Heart left ventricle (tissue), 16 donors: Measurements from ENCODE around the gene SLC43A1. TPM values are rescaled to one million over a fixed set of nuclear protein-coding genes. Genes with fewer than 3 reads are reported as not detected.

Source experiments
- ATAC-seq, 4 donors: fragments of 200-7000 bp; cut with Tn5 transposase; one replicate each; pipeline ENCODE4 v1.9.1; 2020 to 2022; ENCODE audit warnings: moderate library complexity in 4 of 4, mild to moderate bottlenecking in 3 of 4, moderate number of reproducible peaks in 1 of 4
- DNase-seq, 5 donors: peaks; one replicate each; pipeline ENCODE4 v3.0.0-alpha.2; 2020
- H3K27ac ChIP-seq, 12 donors: fragments of 200-600 bp; sonication (generic) in 4 of 12; one replicate each; pipeline versions ENCODE4 v1.5.0 to v1.8.0; 2016 to 2022; ENCODE audit warnings: mild to moderate bottlenecking in 2 of 12
- H3K27me3 ChIP-seq, 9 donors: fragments of 200-600 bp; sonication (generic) in 2 of 9; one replicate each; pipeline versions ENCODE4 v1.5.1 to v1.8.0; 2016 to 2022; ENCODE audit warnings: mild to moderate bottlenecking in 3 of 9
- H3K36me3 ChIP-seq, 9 donors: fragments of 200-600 bp; sonication (generic) in 2 of 9; one replicate each; pipeline versions ENCODE4 v1.5.0 to v1.8.0; 2018 to 2022; ENCODE audit warnings: mild to moderate bottlenecking in 2 of 9
- H3K4me1 ChIP-seq, 12 donors: fragments of 200-600 bp; sonication (generic) in 4 of 12; one replicate each; pipeline versions ENCODE4 v1.5.0 to v1.8.0; 2016 to 2022; ENCODE audit warnings: mild to moderate bottlenecking in 3 of 12
- H3K4me3 ChIP-seq, 12 donors: fragments of 200-600 bp; sonication (generic) in 4 of 12; one replicate each; pipeline versions ENCODE4 v1.5.0 to v1.8.0; 2017 to 2022; ENCODE audit warnings: mild to moderate bottlenecking in 9 of 12, moderate library complexity in 4 of 12
- H3K9me3 ChIP-seq, 12 donors: fragments of 200-600 bp; sonication (generic) in 4 of 12; one replicate each; pipeline versions ENCODE4 v1.5.0 to v1.8.0; 2016 to 2022; ENCODE audit warnings: mild to moderate bottlenecking in 1 of 12
- CTCF ChIP-seq, 12 donors: fragments of 200-600 bp; sonication (generic) in 4 of 12; IDR thresholded peaks; one replicate each; pipeline versions ENCODE4 v1.5.0 to v1.8.0; 2018 to 2022; ENCODE audit warnings: antibody characterized with exemption in 12 of 12, mild to moderate bottlenecking in 5 of 12
- POLR2A ChIP-seq, 2 donors: fragments of 450-650 bp; IDR thresholded peaks; one replicate each; pipeline ENCODE4 v1.6.1; 2017; ENCODE audit warnings: antibody characterized with exemption in 2 of 2, mild to moderate bottlenecking in 2 of 2, moderate library complexity in 2 of 2
- WGBS, 4 donors: extraction: QIAGEN DNeasy Blood & Tissue Kit in 2 of 4; methylation state at CpG; one replicate each; pipeline versions ENCODE4 v1.1.5 to v1.1.7; 2013 to 2018; 5-methylcytosine and 5-hydroxymethylcytosine counted together
- intact Hi-C, 10 donors: fragments of 100-400 bp; cut with DNase I; formaldehyde crosslinking; loops; one replicate each; pipeline versions ENCODE4 v1.11.1 to v1.14.2; 2022
- polyA plus RNA-seq, 2 donors: library from polyadenylated mRNA; stranded (reverse); fragments of 200-250 nt; gene quantifications; one replicate each; pipeline ENCODE4 v1.2.3, GENCODE V29; 2013
- total RNA-seq, 9 donors: library from RNA; depleted of rRNA in 2 of 9; stranded (reverse); fragments of >200 nt in 2 of 9; fragmentation: NEBNext Ultra II Directional in 3 of 9; extraction: Animal tissue kit (Norgen Biotek cat#: 25700) in 3 of 9; gene quantifications; one replicate each; pipeline versions ENCODE4 v1.1.0 to v1.2.4, GENCODE V29; 2016 to 2023
- donor health status: ischemic (EF 13 %, LVEDD 7.1; RV severe dilation, severe dysfunction).
- donor health status: healthy with polysubstance abuse.
- donor health status: DM: no; HTN: yes; CAD: no.
- donor health status: DM: no; HTN: no; CAD: no.
- donor health status: ischemic (EF 25% LVEDD 6.9; RV normal size, moderate dysfunction).
- donor health status: ischemic (EF 25% LVEDD 5.7; RV mildly dilated, moderate dysfunction).
- donor health status: healthy.
- donor health status: DM: yes; HTN: yes; CAD: no.
- donor health status: ischemic (EF 35%, LVEDD 5.7; RV mildly dilated, moderate dysfunction).
- donor health status: nonischemic (EF 11% LVEDD 7.7; RV severe dilation, severe dysfunction).
- donor health status: DM: yes; HTN: yes; CAD: no.
- donor health status: PGD.
- donor health status: ischemic (EF 29% LVEDD 5.4; RV normal size, mild dysfunction).
- donor health status: nonischemic (EF 23%, LVEDD 6.1; RV moderate dilation, normal function).

Gene SLC43A1
- total and polyA plus RNA-seq, 11 donors: 2.7 to 12.3 (median 5.8) TPM

- peaks cover 3 to 35% (median 22%) of the 10 kb centered on the region in 12 donors for H3K4me1 ChIP-seq
- H3K36me3 ChIP-seq: peaks cover 0 to 18% (median 12%) of the 10 kb centered on the region in 9 donors
- intact Hi-C loops: loop anchor here in 9 of 10 donors (2.0 to 10.0 kb wide), 4 partner anchors 22 to 136 kb away; no protein-coding TSS in a partner anchor
- H3K27me3 ChIP-seq: peaks cover 0 to 36% (median 13%) of the 10 kb centered on the region in 9 donors
- DNase-seq (peak; percentile 58 to 81 (median 62)), ATAC-seq (peak; percentile 17 to 54 (median 36))
- peak; percentile 53 to 82 (median 68) for TF ChIP-seq CTCF (IDR thresholded peaks at IDR 0.05)
- TF ChIP-seq POLR2A (IDR thresholded peaks at IDR 0.05): no peak
- no peaks in the 10 kb centered on the region for H3K9me3 ChIP-seq
- no peak overlapping the region for H3K27ac ChIP-seq
- no peak overlapping the region for H3K4me3 ChIP-seq
- 25 to 41% (median 33%) methylated on average over 9 of the region's 9 CpGs for WGBS, 4 donors
Measured at GRCh38 chr11:57480409-57481137, 34.9 kb downstream of the SLC43A1 start.

DNA sequence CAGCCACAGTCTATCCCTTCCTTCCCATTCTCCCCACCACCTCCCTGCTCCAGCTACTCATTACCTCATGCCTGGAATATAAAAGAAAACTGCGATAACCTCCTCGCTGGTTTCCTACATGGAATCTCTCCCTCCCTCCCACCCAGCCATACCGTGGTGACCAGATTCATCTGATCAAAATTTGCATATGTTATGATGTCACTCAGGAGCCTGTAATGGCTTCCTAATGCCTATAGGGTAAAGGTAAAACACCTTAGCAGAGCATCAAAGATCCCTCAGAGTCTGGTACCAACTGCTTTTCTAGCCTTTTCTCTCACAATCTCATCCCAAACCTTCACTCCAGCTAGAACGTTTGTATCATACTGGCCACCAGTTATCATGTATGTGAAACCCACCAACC, 35.6 kb downstream of the SLC43A1 start:
- no peak for DNase-seq
- H3K27ac ChIP-seq: no peak overlapping the region
- 20 to 33% (median 24%) methylated on average over 4 of the region's 4 CpGs for WGBS, 4 donors
- peaks cover 0 to 36% (median 13%) of the 10 kb centered on the region in 9 donors for H3K27me3 ChIP-seq
- H3K4me1 ChIP-seq: peaks cover 3 to 41% (median 25%) of the 10 kb centered on the region in 12 donors
- H3K4me3 ChIP-seq: no peak overlapping the region
- ATAC-seq: no peak
- TF ChIP-seq POLR2A (IDR thresholded peaks at IDR 0.05) (no peak), CTCF (IDR thresholded peaks at IDR 0.05) (no peak)
- H3K9me3 ChIP-seq: no peaks in the 10 kb centered on the region
- intact Hi-C loops: loop anchor here (2.0 to 10.0 kb wide), 4 partner anchors 21 to 135 kb away; no protein-coding TSS in a partner anchor
- peaks cover 0 to 12% (median 6%) of the 10 kb centered on the region in 9 donors for H3K36me3 ChIP-seq

DNA sequence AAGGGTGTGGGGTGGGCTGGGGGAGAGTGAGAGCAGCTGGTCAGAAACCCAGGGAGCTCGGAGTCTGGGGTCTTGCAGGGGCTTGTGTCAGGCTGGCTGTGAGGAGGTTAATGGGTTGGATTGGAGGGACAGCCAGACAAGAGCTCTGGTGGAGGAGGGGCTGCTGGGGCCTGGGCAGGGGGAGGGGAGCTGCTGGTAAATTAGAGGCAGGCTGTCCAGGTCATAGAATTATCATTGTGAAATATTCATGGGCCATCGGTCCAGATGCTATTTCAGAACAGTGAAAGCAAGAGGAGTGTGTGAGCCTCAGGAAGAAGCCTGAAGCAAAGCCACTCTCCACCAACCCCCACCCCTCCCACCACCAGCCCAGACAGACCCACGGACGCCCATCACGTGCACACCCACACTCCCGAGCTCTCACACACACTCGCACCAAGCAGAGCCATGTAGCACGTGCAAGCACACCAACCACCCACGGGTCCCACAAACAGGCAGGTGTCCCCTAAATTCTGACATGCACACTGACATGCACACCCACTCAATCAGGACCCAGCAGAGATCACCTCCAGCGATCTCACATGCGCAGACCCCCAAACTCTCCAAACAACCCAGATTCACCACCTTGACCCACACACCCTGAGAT, 36.4 kb downstream of the SLC43A1 start:
- DNase-seq: no peak
- H3K27ac ChIP-seq: no peak overlapping the region
- TF ChIP-seq POLR2A (IDR thresholded peaks at IDR 0.05) (no peak), CTCF (IDR thresholded peaks at IDR 0.05) (no peak)
- no peaks in the 10 kb centered on the region for H3K9me3 ChIP-seq
- no peak overlapping the region for H3K4me3 ChIP-seq
- intact Hi-C loops: loop anchor here in 3 of 10 donors (2.0 to 5.0 kb wide), 2 partner anchors 20 to 132 kb away; no protein-coding TSS in a partner anchor
- H3K4me1 ChIP-seq: peaks cover 3 to 46% (median 28%) of the 10 kb centered on the region in 12 donors
- WGBS, 4 donors: 33 to 41% (median 39%) methylated on average over 11 of the region's 11 CpGs
- H3K27me3 ChIP-seq: peaks cover 0 to 36% (median 13%) of the 10 kb centered on the region in 9 donors
- peaks cover 0 to 5% (median 0%) of the 10 kb centered on the region in 9 donors for H3K36me3 ChIP-seq
- no peak for ATAC-seq
